HTR-8/SVneo (cell line): ENCODE measurements around the gene PRKAG1.
"Not testable (repeated sequence)": the region's sequence is repeated elsewhere in the genome, so short reads cannot be mapped to it uniquely, and the experiment has no call there.

Experiments used
- DNase-seq: peaks from one replicate; pipeline ENCODE4 v3.0.0; 2011; ENCODE audit warnings: low spot score, mixed read lengths; ENCODE audit not compliant: insufficient read length
- FAIRE-seq: peaks from 2 replicates; lab custom pipeline; 2011; peaks lifted over from hg19 to GRCh38; lab: Jason Lieb, UNC

Gene PRKAG1

DNA sequence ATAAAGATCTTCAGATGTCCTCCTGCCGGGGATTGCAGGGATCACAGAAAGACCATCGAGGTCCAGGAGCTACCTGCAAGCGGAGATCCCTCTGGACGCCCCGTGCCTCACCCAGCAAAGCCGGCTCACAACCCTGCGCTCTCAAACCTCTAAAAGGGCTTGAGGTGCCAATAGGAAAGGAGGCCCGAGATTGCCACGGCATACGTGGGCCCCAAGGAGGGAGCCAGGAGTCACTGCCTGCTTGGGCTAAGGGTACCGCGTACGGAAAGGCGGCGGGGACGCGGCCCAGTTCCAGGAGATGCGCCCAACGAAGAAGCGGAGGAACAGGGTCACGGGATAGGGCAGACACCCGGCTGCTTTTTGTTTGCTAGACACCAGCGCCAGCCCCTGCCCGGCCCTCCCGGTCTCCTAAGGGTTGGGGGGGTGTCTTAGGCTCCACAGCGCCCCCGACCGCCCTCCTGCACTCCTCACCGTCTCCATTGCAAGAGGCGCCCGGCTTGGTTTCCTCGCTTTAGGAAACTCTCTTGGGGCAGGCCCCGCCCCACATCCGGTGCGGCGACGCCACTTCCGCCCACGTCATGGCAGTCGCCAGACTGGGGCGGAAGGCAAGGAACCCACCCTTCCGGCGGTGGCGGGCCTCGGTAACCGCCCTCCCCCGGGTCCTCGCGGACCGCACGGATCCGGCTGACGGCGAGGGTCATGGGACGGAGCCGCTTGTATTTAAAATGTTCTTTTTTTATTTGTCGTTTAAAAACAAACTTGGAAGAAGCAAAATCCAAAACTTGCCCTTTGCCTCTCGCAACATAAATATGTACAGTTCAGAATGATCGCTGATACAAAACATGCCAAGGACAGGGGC is at the start of gene PRKAG1:
TSS of gene PRKAG1 (minus strand) at position 516 of the 859 bp plus-strand sequence. CDS start at position 480, 36 bp downstream.
- FAIRE-seq: peak; percentile 80
- peak; percentile 98 for DNase-seq

- FAIRE-seq: no peak
These were observed 47.5 kb upstream of the PRKAG1 start for GRCh38 chr12:49066120-49066519.

DNA sequence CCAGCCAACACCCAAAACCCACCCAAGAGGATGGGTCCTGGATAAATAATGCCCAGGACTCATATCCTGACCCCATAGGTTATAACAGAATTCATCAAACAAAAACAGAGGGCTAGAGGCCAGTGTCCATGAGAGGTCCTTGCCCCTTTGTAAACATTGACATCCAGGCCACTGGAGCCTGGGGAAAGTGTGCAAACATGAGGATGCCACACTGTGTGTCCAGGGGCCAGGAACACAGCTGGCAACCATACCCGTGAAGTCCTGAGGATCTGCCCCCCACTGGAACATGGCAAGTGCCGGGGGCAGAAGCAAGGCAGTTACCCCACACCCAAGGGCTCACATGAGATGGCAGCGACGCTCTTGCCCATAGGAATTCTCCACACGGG is 46.2 kb upstream of the PRKAG1 start:
- no peak for DNase-seq
- no peak for FAIRE-seq

More at GRCh38 chr12:49066120-49066519, 47.5 kb upstream of the PRKAG1 start:
- DNase-seq: no peak

- not testable (repeated sequence) for FAIRE-seq, DNase-seq
These were observed 43.3 kb upstream of the PRKAG1 start for GRCh38 chr12:49061916-49062315.

- FAIRE-seq: no peak
- no peak for DNase-seq
These were observed 42.6 kb upstream of the PRKAG1 start for GRCh38 chr12:49061157-49061650.

GRCh38 chr12:49060237-49061156 is 41.9 kb upstream of the PRKAG1 start, which contains the start of gene KMT2D:
Gene KMT2D, minus strand, starts transcription at chr12:49060794. Its CDS starts 5,470 bp downstream, at chr12:49055324.
- FAIRE-seq: peak; percentile 9
- peak; percentile 90 for DNase-seq

- FAIRE-seq (no peak), DNase-seq (no peak)
These were observed 41.0 kb upstream of the PRKAG1 start for GRCh38 chr12:49059299-49060171.

DNA sequence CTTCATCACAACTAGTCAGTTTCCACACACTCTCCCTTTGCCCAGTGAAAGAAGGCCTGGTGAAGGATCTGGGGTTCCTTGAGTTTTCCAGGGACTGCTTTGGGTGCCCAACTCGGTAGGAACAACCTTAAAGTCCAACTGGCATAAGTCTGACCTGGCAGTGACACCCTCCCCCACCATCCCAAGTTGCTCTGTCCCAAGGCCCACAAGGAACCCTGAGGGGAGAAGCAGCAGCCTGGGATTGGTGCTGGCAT is 40.4 kb upstream of the PRKAG1 start:
- no peak for FAIRE-seq
- no peak for DNase-seq

DNA sequence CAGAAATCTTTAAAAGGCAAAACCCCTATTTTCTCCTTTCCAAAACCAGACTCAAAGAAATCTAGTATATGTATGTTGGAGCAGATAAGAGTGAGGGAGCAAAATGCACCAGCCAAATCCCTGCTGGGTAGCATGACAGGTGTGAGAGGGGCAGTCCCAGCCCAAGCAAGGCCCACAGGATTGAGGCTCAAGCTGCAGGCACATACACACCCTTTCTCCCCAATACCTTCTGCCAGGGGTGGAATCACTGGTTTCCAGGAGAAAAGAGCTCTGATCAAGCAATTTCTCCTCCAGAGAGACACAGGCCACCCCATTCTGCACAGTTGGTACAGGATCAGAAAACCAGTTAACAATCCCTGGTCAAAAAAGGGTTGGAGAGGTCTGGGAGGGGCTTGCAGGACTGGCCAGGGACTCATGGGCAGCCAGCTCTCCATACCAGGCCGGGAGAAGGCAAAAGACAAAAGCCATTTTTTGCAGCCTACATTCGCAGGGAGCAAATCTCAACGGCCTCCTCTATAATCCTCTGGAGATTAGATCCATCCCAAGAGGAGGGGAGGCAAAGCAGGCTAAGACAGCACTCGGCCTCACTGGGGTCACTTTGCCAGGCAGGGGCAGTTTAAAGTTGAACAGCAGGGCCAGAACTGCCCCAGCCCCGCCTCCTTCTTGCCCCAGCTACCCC is 39.9 kb upstream of the PRKAG1 start:
- no peak for DNase-seq

GRCh38 chr12:49057888-49058287 is 39.3 kb upstream of the PRKAG1 start:
- DNase-seq (no peak), FAIRE-seq (no peak)

More for the DNA sequence above, 39.9 kb upstream of the PRKAG1 start:
- FAIRE-seq: no peak

DNA sequence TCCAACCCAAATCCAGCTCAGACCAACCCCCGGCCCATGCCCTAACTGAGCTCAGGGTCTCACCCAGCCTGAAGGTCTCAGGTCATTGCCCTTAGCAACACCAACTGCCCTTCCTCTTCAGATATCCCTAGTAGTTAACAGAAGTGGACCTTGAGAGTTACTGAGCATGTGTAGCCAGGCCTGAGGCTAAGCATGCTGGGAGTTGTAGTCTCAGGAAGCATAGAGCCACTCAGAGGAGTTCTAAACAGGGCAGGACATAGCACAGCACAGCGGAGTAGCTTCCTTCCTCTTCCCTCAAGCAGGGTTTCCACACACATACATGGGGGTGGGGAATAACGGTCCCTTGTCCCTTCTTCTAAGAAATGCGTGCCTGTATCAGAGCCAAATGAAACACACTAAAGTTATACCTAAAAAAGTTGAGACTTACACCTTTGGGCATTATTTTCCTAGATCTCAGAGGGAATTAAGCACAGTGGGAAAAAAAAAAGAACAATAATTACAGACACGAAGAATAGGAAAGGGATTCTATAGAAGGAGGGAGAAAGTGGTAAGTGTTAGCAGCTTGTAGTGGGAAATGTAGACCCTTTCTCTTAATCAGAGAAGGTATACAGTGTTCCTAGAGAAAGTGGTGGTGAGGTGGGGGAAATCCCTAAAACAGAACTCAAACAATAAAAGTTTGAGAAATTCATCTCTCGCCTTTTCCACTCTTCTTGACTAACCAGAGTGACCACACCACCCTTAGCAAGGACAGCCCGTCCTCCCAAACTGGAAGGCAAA is 37.6 kb upstream of the PRKAG1 start:
- DNase-seq: peak; percentile 56

GRCh38 chr12:49055092-49055491 is 36.5 kb upstream of the PRKAG1 start:
- no peak for DNase-seq
- FAIRE-seq: no peak

More for the DNA sequence above, 37.6 kb upstream of the PRKAG1 start:
- no peak for FAIRE-seq

DNA sequence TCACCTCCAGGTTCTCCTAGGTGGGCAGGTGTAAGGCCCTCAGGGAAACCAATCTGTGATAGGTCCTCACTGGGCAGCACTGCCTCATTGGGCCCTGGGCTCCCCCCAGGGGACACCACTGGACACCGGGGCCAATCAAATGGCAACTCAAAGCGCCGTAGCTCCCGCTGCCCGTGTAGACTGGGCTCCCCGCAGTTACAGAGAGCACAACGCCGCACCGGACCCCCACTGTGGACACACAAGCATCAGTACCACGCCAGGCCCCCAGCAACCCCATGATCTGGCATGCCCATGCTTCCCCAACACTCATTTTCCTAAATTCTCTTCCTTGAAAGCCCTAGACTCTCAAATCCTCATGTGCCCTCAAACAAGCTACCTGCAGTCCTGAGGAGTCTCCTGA is 35.9 kb upstream of the PRKAG1 start:
- DNase-seq (no peak), FAIRE-seq (no peak)

- no peak for FAIRE-seq
- no peak for DNase-seq
These were observed 35.5 kb upstream of the PRKAG1 start for GRCh38 chr12:49054096-49054495.

DNA sequence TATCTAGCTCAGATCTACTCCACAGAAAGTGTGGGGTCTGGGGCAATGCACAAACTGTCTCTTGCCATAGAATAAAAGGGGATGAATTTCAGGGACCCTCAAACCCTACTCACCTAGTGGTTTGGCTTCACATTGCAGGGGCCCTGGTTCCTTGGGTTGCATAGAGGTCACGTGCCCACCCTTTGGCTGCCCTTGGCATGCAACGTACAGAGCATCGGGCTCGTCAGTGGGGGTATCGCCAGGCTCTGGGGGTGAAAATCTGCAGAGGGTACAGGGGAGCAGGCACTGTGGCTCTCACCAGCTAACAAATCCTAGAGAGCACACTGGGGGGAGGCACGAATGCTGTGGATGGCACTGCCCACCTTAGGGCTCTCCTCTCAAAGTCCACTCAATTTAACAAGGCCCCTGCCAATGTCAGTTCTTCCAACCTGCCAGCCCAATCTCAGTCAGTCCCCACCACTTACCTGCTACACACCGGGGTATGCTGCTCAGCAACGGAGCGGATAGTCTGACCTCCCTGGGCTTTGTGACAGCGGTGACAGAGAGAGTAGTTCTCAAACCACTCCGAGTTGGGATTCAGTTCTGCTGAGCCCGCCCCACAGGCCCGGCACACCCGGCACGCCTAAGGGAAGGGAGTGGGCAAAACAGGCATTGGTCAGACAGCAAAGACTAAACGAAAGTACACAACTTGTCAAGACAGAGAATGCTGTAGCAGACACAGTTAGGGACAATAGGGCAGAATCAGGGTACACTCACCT is 34.1 kb upstream of the PRKAG1 start:
- no peak for DNase-seq
- no peak for FAIRE-seq

GRCh38 chr12:49051777-49052438 is 33.3 kb upstream of the PRKAG1 start:
- FAIRE-seq: no peak
- no peak for DNase-seq

DNA sequence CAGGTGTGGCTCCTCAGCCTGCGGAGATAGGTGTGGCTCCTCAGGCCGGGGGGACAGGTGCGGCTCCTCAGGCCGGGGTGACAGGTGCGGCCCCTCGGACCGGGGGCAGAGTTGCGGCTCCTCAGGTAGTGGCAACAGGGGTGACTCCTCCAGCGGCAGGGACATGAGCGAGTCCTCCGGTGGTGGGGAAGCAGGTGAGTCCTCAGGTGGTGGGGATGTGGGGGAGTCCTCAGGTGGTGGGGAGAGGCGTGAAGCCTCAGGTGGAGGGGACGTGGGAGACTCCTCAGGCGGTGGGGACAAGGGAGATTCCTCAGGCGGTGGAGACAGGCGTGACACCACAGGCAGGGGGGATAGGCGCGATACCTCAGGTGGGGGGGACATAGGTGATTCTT is 32.8 kb upstream of the PRKAG1 start:
- DNase-seq: no peak
- FAIRE-seq: no peak
